Measurements from ENCODE around the gene EFNA5. TPM values are rescaled to one million over a fixed set of nuclear protein-coding genes. Genes with fewer than 3 reads are reported as not detected.
A peak's percentile ranks its signal among the peaks of the same experiment; 100 is the strongest.

The EFNA5 gene
- total RNA-seq, 1 donor from 2014 or later = 11.8 TPM

DNA sequence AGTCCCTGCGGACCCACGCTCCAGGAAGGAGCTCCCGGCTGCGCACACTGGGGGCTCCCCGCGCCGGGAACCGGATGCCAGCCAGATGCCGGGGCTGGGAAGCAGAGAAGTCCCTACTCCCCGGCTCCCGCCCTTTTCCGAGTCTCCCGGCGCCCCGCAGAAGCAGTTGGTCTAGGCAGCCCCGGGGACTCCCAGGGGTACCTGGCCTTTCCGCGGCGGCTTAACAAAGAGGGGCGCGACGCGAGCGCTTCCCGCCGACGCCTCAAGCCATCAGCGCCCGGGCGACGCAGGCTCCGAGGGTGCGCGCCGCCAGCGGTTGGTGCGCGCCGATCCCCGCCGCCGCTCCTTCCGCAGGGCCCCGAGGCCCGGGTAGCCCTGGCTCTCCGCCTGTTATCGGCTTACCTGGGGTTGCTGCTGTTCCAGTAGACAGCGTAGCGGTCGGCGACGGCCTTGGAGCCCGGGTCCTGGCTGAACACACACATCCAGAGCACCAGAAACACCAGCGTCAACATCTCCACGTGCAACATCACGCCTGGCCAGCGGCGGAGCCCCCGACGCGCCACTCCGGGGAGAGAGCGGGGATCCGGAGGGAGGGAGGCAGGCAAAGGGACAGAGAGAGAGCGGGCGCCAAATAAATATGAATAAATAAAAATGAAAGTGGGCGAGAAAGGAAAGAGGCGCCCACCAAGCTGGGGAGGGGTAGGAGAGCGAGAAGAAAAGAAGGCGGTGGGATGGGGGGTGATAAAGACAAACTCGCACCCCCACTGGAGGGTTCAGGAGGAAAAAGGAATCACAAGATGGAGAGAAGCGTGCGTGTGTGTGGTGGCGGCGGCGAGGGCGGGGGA, 428 bp downstream of the EFNA5 start:
- Histone ChIP-seq H3K36me3 (no peaks in the 10 kb centered on the region), H3K4me1 (peaks cover 28% of the 10 kb centered on the region), H3K27ac (peak overlapping the region; percentile 91), H3K9me3 (no peaks in the 10 kb centered on the region), H3K4me3 (peak overlapping the region; percentile 39 to 74), H3K27me3 (no peaks in the 10 kb centered on the region)
- intact Hi-C loops (cut with DNase I) = no loop called here
- DNase-seq (ENCODE audit: extremely low spot score in 2 of 2) = no peak
- TF ChIP-seq POLR2A (IDR thresholded peaks at IDR 0.05) = no peak
- no peak for TF ChIP-seq POLR2AphosphoS5 (IDR thresholded peaks at IDR 0.05; ENCODE audit: insufficient read depth in 1 of 2, low read depth in 1 of 2)
- TF ChIP-seq, protein P1, sequence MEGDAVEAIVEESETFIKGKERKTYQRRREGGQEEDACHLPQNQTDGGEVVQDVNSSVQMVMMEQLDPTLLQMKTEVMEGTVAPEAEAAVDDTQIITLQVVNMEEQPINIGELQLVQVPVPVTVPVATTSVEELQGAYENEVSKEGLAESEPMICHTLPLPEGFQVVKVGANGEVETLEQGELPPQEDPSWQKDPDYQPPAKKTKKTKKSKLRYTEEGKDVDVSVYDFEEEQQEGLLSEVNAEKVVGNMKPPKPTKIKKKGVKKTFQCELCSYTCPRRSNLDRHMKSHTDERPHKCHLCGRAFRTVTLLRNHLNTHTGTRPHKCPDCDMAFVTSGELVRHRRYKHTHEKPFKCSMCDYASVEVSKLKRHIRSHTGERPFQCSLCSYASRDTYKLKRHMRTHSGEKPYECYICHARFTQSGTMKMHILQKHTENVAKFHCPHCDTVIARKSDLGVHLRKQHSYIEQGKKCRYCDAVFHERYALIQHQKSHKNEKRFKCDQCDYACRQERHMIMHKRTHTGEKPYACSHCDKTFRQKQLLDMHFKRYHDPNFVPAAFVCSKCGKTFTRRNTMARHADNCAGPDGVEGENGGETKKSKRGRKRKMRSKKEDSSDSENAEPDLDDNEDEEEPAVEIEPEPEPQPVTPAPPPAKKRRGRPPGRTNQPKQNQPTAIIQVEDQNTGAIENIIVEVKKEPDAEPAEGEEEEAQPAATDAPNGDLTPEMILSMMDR (IDR thresholded peaks at IDR 0.05) = no peak

DNA sequence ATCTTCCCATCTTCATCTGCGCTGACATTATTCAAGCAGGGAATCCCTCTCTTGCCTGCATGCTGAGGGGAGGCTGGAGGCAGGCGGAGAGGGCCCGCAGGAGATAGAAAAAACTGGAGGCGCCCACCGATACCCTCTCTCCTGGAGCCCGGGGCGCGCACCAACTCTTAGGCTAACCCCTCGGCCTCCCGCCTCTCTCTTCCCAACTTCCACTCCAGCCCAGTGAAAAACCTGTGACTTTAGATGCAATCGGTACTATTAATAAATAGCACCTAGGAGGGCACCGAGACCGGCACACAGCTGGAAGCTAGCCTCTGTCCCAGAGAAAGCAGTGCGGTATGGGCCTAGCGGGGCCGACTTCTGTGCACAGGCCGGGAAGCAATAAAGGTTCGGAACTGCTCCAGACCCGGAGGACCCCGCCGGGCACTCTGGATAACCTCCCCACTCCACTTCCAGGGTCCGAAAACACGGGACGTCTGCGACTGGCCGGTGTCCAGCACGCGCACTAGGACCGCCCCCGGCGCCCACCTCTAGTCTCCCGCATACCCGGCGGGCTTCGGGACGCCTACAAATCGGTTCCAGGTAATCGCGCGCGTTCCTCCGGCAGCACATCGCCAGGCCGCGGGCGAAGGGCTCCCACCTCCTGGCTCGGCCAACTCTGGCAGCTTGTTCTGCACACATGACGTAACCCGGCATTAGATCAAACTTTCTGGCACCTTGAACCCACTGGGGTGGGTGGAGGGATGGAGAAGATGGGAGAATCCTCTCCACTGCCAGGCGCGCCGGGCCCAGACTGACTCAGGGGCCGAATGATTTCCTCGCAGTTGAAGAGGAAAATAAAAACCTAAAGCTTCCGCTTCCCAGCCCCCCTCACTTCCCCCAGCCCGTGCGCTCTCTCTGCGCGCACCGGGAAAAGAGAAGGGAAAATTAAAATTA, 1.4 kb downstream of the EFNA5 start:
- Histone ChIP-seq H3K36me3 (no peaks in the 10 kb centered on the region), H3K4me3 (peak overlapping the region; percentile 39 to 74), H3K4me1 (peaks cover 28% of the 10 kb centered on the region), H3K27me3 (no peaks in the 10 kb centered on the region), H3K9me3 (no peaks in the 10 kb centered on the region), H3K27ac (peak overlapping the region; percentile 91)
- intact Hi-C loops (cut with DNase I) = no loop called here
- no peak for DNase-seq (ENCODE audit: extremely low spot score in 2 of 2)
- TF ChIP-seq POLR2AphosphoS5 (IDR thresholded peaks at IDR 0.05; ENCODE audit: insufficient read depth in 1 of 2, low read depth in 1 of 2) (peak in 1 of 2 donors; percentile 65), POLR2A (IDR thresholded peaks at IDR 0.05) (peak in 1 of 2 donors; percentile 3)
- TF ChIP-seq, protein P1 (IDR thresholded peaks at IDR 0.05) = no peak

DNA sequence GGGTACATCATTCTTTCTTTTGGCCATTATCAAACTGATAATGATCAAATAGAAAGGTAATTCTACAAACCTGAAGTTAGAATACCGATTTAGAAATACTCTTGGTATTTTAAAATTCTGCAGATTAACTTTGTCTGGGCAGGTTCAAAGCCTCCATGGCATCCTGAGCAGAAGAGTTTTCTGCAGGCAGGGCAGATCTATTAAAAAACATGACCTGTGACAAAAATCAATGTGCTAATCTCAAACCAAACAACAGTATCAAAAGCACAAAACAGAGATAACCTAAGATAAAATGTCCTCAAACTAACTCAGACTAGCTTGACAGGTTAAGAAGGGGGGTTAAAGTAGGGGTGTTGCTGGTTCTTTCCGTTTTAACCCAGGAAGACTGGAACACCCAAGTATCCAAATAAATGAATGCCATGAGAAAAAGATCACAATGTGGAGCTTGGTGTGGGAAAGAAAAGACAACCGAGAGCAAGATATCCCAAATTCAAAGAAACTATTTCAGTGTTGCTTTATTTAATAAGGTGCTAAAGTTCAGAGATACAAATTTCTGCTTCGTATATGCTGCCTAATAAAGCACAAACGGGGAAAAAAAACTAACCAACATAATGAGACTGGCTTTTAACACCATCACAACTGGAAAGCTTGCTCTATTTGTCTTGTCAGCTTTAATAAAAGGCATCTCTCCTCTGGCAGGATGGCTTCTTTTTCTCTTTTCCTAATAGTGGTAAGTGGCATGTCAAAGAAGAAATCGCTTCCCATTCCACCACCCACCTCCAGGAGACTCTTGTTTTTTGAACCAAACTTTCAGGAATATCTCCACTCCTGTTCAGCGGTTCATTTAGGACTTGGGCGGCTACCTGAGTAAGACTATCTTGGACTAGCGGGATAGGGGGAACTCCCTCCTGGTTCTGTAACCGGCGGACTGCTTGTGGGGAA, 2.3 kb downstream of the EFNA5 start:
- no peak for DNase-seq (ENCODE audit: extremely low spot score in 2 of 2)
- Histone ChIP-seq H3K27ac (peak overlapping the region; percentile 91), H3K4me1 (peaks cover 25% of the 10 kb centered on the region), H3K36me3 (no peaks in the 10 kb centered on the region), H3K27me3 (no peaks in the 10 kb centered on the region), H3K9me3 (no peaks in the 10 kb centered on the region), H3K4me3 (peak overlapping the region; percentile 39 to 74)
- TF ChIP-seq, protein P1 (IDR thresholded peaks at IDR 0.05) = no peak
- TF ChIP-seq POLR2AphosphoS5 (IDR thresholded peaks at IDR 0.05; ENCODE audit: insufficient read depth in 1 of 2, low read depth in 1 of 2) (no peak), POLR2A (IDR thresholded peaks at IDR 0.05) (no peak)
- intact Hi-C loops (cut with DNase I) = no loop called here

DNA sequence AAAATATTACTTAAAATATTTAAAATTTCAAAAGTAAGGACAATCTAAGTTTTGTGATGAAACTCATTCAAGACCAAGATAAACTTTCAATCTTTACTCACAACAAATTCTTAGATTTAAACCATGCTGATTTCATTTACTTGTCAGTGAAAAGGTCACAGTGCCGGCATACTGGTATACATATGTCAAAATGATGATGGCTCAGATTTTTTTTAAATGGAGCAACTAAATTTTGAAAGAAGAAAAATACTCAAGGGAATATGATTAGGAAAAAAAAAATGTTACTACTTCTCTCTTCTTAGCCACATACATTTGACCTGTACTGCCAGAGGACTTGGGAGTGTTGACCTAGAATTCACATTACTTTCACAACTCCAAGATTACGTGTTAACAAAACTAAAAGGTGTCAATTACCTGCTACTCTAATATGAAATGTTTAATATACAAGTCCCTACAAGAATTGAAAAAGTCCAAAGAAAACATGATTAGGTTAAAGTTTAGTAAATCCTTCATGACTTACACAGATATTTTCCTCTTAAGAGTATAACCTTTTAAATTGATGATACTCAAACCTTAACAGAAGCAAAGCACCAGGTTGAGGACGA, 4.6 kb downstream of the EFNA5 start:
- DNase-seq (ENCODE audit: extremely low spot score in 2 of 2) = no peak
- no peak overlapping the region for H3K27ac ChIP-seq
- no peaks in the 10 kb centered on the region for H3K27me3 ChIP-seq
- H3K4me3 ChIP-seq = no peak overlapping the region
- intact Hi-C loops (cut with DNase I) = no loop called here
- H3K4me1 ChIP-seq = peaks cover 16% of the 10 kb centered on the region
- TF ChIP-seq, protein P1 (IDR thresholded peaks at IDR 0.05) = no peak
- no peak for TF ChIP-seq POLR2A (IDR thresholded peaks at IDR 0.05)
- TF ChIP-seq POLR2AphosphoS5 (IDR thresholded peaks at IDR 0.05; ENCODE audit: insufficient read depth in 1 of 2, low read depth in 1 of 2) = no peak
- no peaks in the 10 kb centered on the region for H3K9me3 ChIP-seq
- H3K36me3 ChIP-seq = no peaks in the 10 kb centered on the region

Measured in vagina (tissue), 2 donors.